Stimulated activated CD4-positive, alpha-beta T cell treated with anti-CD3 and anti-CD28 coated beads, Interleukin-2, amount 100 ng/mL, for 48 hours (primary cell): ENCODE measurements around the gene NCBP2.

ENCODE experiments used
- DNase-seq, 2 donors: peaks; one replicate each; pipeline ENCODE4 v3.0.0-alpha.2; 2020

Gene NCBP2

GRCh38 chr3:196942226-196942914 is at the start of gene NCBP2:
TSS of gene NCBP2 (minus strand) at chr3:196942528. CDS start at chr3:196942503, 25 bp downstream.
- DNase-seq = peak; percentile 100

GRCh38 chr3:196991581-196992460 is 49.5 kb upstream of the NCBP2 start:
- DNase-seq = no peak

GRCh38 chr3:196990601-196991007 is 48.3 kb upstream of the NCBP2 start:
- DNase-seq = no peak

GRCh38 chr3:196989721-196990262 is 47.5 kb upstream of the NCBP2 start:
- no peak for DNase-seq

- DNase-seq = no peak
Measured at GRCh38 chr3:196988241-196989029, 46.1 kb upstream of the NCBP2 start.

- no peak for DNase-seq
Measured at GRCh38 chr3:196987022-196987421, 44.7 kb upstream of the NCBP2 start.

GRCh38 chr3:196985954-196986885 is 43.9 kb upstream of the NCBP2 start:
- DNase-seq = no peak

- DNase-seq = no peak
Measured at GRCh38 chr3:196985298-196985697, 43.0 kb upstream of the NCBP2 start.

GRCh38 chr3:196983186-196983585 is 40.9 kb upstream of the NCBP2 start:
- DNase-seq = no peak

GRCh38 chr3:196981657-196982056 is 39.3 kb upstream of the NCBP2 start:
- DNase-seq = no peak

GRCh38 chr3:196979545-196979944 is 37.2 kb upstream of the NCBP2 start:
- no peak for DNase-seq

GRCh38 chr3:196976941-196977340 is 34.6 kb upstream of the NCBP2 start:
- no peak for DNase-seq

GRCh38 chr3:196975349-196975748 is 33.0 kb upstream of the NCBP2 start:
- no peak for DNase-seq

- DNase-seq = no peak
Measured at GRCh38 chr3:196974661-196975060, 32.3 kb upstream of the NCBP2 start.

GRCh38 chr3:196971094-196971698 is 28.9 kb upstream of the NCBP2 start:
- no peak for DNase-seq

- no peak for DNase-seq
Measured at GRCh38 chr3:196970547-196971093, 28.3 kb upstream of the NCBP2 start.

GRCh38 chr3:196969660-196970546 is 27.6 kb upstream of the NCBP2 start:
- DNase-seq = peak; percentile 67 to 74

GRCh38 chr3:196969134-196969659 is 26.9 kb upstream of the NCBP2 start:
- peak; percentile 24 to 36 for DNase-seq

- peak; percentile 25 to 38 for DNase-seq
Measured at GRCh38 chr3:196968233-196969133, 26.2 kb upstream of the NCBP2 start, which contains the start of gene PIGZ. TSS of gene PIGZ (minus strand) at chr3:196968833. CDS start at chr3:196952031, 16,802 bp downstream.
